Breast epithelium (tissue), 4 donors: Measurements from ENCODE around the gene SOX11. TPM values are rescaled to one million over a fixed set of nuclear protein-coding genes. Genes with fewer than 3 reads are reported as not detected.

Experiments
- DNase-seq, 2 donors: peaks; one replicate each; pipeline ENCODE4 v3.0.0-alpha.2; 2019; ENCODE audit warnings: low spot score in 2 of 2
- H3K27ac ChIP-seq, 2 donors: fragments of 200-600 bp; sonication (generic) in 1 of 2; one replicate each; pipeline ENCODE4 v1.5.1; 2016 to 2019; ENCODE audit warnings: mild to moderate bottlenecking in 1 of 2
- H3K27me3 ChIP-seq, 2 donors: fragments of 200-600 bp; sonication (generic) in 1 of 2; one replicate each; pipeline versions ENCODE4 v1.5.1 to v1.6.0; 2017 to 2019; ENCODE audit warnings: control low read depth in 1 of 2, mild to moderate bottlenecking in 1 of 2
- H3K36me3 ChIP-seq: fragments of 200-600 bp; one replicate; pipeline ENCODE4 v1.5.1; 2019
- H3K4me1 ChIP-seq, 2 donors: fragments of 200-600 bp; sonication (generic); one replicate each; pipeline ENCODE4 v1.5.1; 2016 to 2019; ENCODE audit warnings: control low read depth in 1 of 2
- H3K4me3 ChIP-seq, 3 donors: fragments of 200-600 bp; sonication (generic); 1 replicate in 2 of 3; 2 replicates in 1 of 3; pipeline ENCODE4 v1.5.1; 2016 to 2019; ENCODE audit warnings: mild to moderate bottlenecking in 3 of 3, moderate library complexity in 2 of 3
- H3K9me3 ChIP-seq, 2 donors: fragments of 200-600 bp; sonication (generic) in 1 of 2; one replicate each; pipeline ENCODE4 v1.5.1; 2016 to 2019; ENCODE audit warnings: control low read depth in 1 of 2
- CTCF ChIP-seq, 3 donors: fragments of 450-650 bp; IDR thresholded peaks; one replicate each; pipeline ENCODE4 v1.5.1; 2016 to 2017; ENCODE audit warnings: antibody characterized with exemption in 3 of 3, mild to moderate bottlenecking in 3 of 3, moderate library complexity in 3 of 3
- POLR2A ChIP-seq: fragments of 450-650 bp; IDR thresholded peaks from one replicate; pipeline ENCODE4 v1.6.1; 2016; ENCODE audit warnings: antibody characterized with exemption, mild to moderate bottlenecking, moderate library complexity
- POLR2AphosphoS5 ChIP-seq, 3 donors: sonication (generic); formaldehyde crosslinking; IDR thresholded peaks; one replicate each; pipeline ENCODE4 v1.6.1; 2017; ENCODE audit warnings: antibody characterized with exemption in 3 of 3
- intact Hi-C: fragments of 100-400 bp; cut with DNase I; formaldehyde crosslinking; loops from one replicate; pipeline ENCODE4 v1.15.1; 2023; ENCODE audit warnings: low total_unique reads
- total RNA-seq, 3 donors: library from RNA; depleted of rRNA; stranded (reverse); fragments of >200 nt; gene quantifications; one replicate each; pipeline ENCODE4 v1.1.0, GENCODE V29; 2016

SOX11 gene
- total RNA-seq, 3 donors from 2014 or later, result 0.15 to 0.33 TPM; not detected in 1

- no peaks in the 10 kb centered on the region for H3K36me3 ChIP-seq
- H3K27ac ChIP-seq, result no peak overlapping the region
- H3K9me3 ChIP-seq, result no peaks in the 10 kb centered on the region
- intact Hi-C loops, result no loop called here
- no peak overlapping the region for H3K4me3 ChIP-seq
- TF ChIP-seq POLR2A, result no peak
- no peak for TF ChIP-seq CTCF (IDR thresholded peaks at IDR 0.05)
- no peak for TF ChIP-seq POLR2AphosphoS5 (IDR thresholded peaks at IDR 0.05)
- no peaks in the 10 kb centered on the region for H3K4me1 ChIP-seq
- H3K27me3 ChIP-seq, result no peaks in the 10 kb centered on the region
- no peak for DNase-seq
These were observed 30.1 kb downstream of the SOX11 start for GRCh38 chr2:5722236-5722635.

GRCh38 chr2:5723791-5724735 is 31.9 kb downstream of the SOX11 start:
- Histone ChIP-seq H3K36me3 (no peaks in the 10 kb centered on the region), H3K27ac (no peak overlapping the region), H3K4me3 (no peak overlapping the region), H3K4me1 (no peaks in the 10 kb centered on the region), H3K27me3 (no peaks in the 10 kb centered on the region), H3K9me3 (no peaks in the 10 kb centered on the region)
- TF ChIP-seq POLR2AphosphoS5 (IDR thresholded peaks at IDR 0.05), result no peak
- TF ChIP-seq CTCF (IDR thresholded peaks at IDR 0.05), result no peak
- TF ChIP-seq POLR2A, result no peak
- intact Hi-C loops, result no loop called here
- DNase-seq, result no peak

GRCh38 chr2:5725072-5725471 is 32.9 kb downstream of the SOX11 start:
- TF ChIP-seq POLR2A, result no peak
- TF ChIP-seq POLR2AphosphoS5 (IDR thresholded peaks at IDR 0.05), result no peak
- no peak for TF ChIP-seq CTCF (IDR thresholded peaks at IDR 0.05)
- intact Hi-C loops, result no loop called here
- Histone ChIP-seq H3K4me1 (no peaks in the 10 kb centered on the region), H3K4me3 (no peak overlapping the region), H3K36me3 (no peaks in the 10 kb centered on the region), H3K9me3 (no peaks in the 10 kb centered on the region), H3K27ac (no peak overlapping the region), H3K27me3 (no peaks in the 10 kb centered on the region)
- DNase-seq, result no peak

- H3K27me3 ChIP-seq, result no peaks in the 10 kb centered on the region
- no peak overlapping the region for H3K27ac ChIP-seq
- H3K9me3 ChIP-seq, result no peaks in the 10 kb centered on the region
- no peaks in the 10 kb centered on the region for H3K4me1 ChIP-seq
- no peaks in the 10 kb centered on the region for H3K36me3 ChIP-seq
- DNase-seq, result no peak
- intact Hi-C loops, result no loop called here
- peak overlapping the region in 2 of 3 donors; percentile 30 to 41 for H3K4me3 ChIP-seq
- no peak for TF ChIP-seq POLR2A
- TF ChIP-seq CTCF (IDR thresholded peaks at IDR 0.05), result no peak
- TF ChIP-seq POLR2AphosphoS5 (IDR thresholded peaks at IDR 0.05), result no peak
These were observed 33.7 kb downstream of the SOX11 start for GRCh38 chr2:5725794-5726463.

- Histone ChIP-seq H3K27me3 (no peaks in the 10 kb centered on the region), H3K4me1 (no peaks in the 10 kb centered on the region), H3K36me3 (no peaks in the 10 kb centered on the region), H3K27ac (no peak overlapping the region), H3K9me3 (no peaks in the 10 kb centered on the region), H3K4me3 (no peak overlapping the region)
- DNase-seq, result no peak
- TF ChIP-seq POLR2AphosphoS5 (IDR thresholded peaks at IDR 0.05) (no peak), CTCF (IDR thresholded peaks at IDR 0.05) (no peak), POLR2A (no peak)
- intact Hi-C loops, result no loop called here
These were observed 35.1 kb downstream of the SOX11 start for GRCh38 chr2:5727235-5727634.
